Hematopoietic multipotent progenitor cell treated with erythropoietin and hydrocortisone succinate and interleukin-3 and kit ligand, for 17 days (in vitro differentiated cells): ENCODE data around the gene SLC47A1.
"Not testable (repeated sequence)": the region's sequence is repeated elsewhere in the genome, so short reads cannot be mapped to it uniquely, and the experiment has no call there.

ENCODE experiments used
- DNase-seq: peaks from one replicate; pipeline ENCODE4 v3.0.0-alpha.2; 2015; ENCODE audit warnings: low spot score

The SLC47A1 gene

DNA sequence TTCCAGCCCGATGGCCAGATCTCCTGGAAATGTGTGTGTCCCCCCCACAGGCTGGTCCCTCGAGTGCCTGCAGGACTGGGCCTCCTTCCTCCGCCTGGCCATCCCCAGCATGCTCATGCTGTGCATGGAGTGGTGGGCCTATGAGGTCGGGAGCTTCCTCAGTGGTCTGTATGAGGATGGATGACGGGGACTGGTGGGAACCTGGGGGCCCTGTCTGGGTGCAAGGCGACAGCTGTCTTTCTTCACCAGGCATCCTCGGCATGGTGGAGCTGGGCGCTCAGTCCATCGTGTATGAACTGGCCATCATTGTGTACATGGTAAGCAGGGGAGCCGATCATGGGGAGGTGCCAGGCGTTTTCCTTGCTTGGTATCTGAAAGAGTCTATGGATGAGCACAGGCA is 22.1 kb downstream of the SLC47A1 start:
- no peak for DNase-seq

DNA sequence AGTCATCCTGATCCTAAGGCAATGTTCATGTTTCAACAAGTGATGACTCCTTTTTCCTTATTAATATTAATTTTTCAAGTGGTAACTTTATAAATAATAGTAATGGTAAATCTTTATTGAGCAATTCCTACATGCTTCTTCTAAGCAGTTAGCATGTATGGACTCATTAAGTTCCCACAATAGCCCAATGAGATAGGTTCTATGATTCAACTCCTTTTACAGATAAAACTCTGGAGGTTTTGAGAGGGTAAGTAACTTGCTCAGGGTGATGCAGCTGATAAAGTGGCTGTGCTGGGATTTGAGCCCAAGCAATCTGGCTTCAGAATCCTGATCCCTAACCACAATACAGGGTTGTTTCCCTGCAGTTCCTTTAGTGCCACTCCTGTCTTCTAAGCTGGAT is 25.3 kb downstream of the SLC47A1 start:
- no peak for DNase-seq

DNA sequence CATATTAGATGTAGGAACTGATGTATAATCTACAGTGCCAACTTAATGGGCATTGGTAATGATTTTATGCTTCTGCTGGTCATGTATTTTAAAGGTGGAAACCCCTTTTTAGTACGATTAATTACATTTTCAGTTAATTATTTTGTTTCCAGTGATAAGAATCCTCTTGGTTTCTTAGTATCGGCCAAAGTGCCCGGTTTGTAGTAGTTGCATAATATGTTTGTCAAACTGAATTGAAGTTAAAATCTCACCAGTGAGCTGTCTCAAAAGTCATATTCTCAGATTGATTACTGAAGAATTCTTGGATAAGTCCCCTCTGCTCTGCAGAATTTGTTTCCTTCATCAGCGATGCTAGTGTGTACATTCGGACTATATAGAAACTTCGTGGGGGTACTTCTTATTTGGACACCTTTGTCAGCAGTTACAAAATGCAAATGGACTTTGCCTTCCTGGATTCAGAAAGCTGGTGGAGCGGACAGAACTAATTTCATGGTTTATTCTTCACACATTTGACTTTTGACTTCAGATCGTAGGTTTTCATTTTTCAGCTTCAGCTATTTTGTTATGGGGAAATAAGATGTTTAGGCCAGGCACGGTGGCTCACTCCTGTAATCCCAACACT is 28.2 kb downstream of the SLC47A1 start:
- no peak for DNase-seq

DNA sequence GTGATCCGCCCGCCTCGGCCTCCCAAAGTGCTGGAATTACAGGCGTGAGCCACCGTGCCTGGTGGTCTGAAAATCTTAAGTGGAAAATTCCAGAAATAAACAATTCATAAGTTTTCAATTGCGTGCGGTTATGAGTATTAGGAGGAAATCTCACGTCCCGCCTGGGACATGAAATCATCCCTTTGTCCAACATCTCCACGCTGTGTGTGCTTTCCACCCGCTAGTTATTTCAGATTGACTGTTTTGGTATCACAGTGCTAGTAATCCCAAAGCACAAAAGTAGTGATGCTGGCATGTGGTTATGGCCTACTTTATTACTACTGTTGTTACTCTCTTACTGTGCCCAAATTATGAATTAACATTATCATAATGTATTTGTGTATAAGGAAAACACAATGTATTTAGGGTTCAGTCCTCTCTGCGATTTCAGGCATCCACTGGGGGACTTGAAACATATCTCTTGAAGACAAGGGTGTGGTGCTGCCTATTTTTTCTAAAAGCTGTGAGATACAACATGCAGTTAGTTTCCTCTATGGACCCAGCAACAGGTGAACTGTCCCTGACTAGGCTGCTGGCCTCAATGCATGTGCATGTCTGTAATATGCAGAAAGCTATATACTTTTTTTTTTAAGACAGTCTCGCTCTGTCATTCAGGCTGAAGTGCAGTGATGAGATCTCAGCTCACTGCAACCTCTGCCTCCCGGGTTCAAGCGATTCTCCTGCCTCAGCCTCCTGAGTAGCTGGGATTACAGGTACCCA is 32.3 kb downstream of the SLC47A1 start:
- DNase-seq = no peak

DNA sequence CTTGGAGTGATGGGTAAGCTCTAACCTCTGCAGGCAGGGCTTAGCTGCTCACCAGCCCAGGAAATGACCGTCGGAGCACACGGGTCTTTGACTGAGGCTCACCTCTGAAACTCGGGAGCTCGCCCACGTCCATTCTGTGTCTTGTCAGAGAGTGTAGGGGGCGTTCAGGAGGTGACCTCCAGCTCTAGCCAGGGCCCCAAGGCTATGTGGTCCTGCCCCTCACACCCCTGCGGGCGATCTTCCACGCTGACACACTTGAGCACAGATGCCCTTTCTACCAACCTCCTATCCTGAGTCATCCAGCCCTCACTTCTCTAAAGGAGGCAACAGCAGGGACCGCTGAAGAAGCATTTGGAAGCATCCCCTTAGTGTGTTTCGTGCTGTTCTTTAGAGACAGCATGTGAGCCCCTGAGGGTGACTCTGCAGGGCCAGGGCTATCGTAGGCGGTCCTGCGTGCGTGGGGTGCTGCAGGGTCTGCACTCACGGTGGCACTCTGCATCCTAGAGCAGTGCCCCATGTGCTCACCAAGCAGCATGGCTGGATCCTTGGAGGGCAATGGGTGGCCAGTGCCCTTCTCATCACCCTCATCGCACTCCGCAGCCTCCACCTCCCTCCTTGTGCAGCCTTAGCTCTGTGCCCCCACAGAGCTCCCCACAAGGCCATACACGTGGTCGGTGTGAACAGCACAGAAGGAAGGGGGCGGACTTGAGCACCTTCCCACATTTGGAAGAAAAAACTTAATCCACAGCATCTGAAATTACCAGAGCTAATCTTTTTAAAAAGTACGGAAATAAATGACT is 33.8 kb downstream of the SLC47A1 start:
- no peak for DNase-seq

DNA sequence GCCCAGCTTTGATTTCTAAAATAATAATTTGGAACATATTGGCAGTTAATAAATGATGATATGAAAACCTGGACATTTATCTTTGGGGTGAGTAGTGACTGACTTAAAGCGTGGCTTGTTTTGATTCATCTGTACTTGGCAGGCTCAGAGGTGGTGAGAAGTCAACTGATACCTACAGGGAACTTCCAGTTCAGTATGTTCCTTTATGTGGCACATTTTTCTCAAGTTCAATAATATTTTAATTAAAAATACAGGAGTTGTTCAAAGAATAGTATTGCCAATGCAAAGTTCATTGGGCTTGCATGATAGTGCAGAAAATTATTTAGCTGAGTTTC is 34.3 kb downstream of the SLC47A1 start:
- DNase-seq = no peak

DNA sequence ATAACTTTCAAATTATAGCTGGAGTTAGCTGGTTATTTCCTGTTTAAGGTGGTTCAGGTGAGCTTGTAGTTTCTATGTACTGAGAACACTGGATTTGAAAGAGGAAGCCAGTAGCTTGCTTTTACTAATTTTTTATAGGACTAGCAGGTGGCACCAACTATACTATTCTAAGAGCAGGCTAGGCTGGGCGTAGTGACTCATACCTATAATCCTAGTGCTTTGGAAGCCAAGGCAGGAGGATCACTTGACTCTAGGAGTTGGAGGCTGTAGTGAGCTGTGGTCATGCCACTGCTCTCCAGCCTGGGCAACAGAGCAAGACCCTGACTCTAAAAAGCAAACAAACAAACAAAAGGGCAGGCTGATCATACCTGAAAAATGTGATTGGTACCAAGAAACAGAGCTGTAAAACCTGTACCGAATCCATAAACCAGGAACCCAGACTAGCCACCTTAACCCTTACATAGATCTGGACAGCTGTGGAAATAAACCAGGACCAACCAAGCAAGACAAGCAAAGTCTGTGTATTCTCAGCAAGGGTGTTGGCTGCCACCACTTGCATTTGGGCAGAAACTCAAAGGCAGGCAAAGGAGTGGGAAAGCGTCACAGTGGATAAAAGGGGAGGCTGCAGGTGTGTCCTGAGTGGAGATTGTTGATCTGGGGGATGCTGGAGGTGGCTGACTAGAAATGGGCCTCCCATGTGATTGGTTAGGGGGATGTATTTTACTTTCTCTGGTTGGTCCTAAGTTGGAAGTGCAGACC is 36.3 kb downstream of the SLC47A1 start:
- no peak for DNase-seq

DNA sequence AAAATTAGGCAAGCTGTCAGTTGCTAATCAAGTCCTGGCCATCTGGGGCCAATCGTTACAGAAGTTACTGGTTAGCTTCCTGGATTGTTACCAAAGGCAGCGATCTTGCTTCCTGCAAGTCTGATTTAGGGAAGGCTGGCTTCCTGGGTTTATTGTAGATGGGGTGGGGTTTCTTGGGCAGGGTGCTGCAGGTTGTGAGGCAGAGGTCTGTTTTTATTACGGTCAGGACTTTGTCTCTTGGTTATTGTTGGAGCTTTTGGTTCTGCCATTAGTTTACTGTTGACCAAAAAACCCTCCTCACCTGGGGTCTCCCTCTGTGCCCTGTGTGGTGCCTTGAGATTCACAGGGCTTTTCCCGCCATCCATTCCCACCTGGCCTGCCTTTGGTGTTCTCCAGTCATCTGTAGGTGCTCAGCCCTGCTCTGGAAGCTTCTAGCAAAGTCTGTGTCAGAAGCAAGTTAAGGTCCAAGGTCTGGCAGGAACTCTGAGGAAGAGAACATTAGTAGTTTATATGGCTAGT is 36.9 kb downstream of the SLC47A1 start:
- no peak for DNase-seq

DNA sequence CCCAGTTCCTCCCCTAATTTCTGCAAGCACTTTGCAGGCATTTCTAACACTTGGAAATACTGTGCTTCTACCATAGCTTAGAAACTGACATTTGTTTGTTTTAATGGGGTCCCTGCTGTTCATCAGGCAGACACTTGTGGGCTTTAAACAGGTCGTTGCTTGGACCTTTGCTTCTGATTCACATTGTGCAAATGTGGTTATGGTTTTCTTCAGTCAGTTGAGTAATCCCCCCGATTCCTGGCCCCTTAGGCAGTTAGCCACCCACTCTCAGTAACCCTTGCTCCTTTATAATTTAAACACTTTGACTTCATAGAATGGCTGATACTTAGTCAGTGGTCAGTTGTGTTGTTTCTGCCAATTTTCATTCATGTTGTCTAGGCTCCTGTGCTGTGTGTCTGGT is 39.4 kb downstream of the SLC47A1 start:
- no peak for DNase-seq

DNA sequence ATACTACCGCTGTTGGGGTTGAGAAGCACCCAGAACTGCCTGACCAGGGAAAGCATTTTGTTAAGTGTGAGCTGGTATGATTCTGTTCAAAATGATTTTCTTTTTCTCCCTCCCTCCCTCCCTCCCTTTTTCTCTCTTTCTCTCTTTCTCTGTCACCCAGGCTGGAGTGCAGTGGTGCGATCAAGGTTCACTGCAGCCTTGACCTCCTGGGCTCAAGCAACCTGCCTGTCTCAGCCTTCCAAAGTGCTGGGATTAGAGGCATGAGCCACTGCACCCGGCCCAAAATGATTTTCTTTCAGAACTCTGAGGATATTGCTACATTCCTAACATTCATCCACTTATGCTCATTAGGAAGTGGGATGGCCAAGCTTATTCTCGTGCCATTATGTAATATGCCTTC is 41.3 kb downstream of the SLC47A1 start:
- no peak for DNase-seq

DNA sequence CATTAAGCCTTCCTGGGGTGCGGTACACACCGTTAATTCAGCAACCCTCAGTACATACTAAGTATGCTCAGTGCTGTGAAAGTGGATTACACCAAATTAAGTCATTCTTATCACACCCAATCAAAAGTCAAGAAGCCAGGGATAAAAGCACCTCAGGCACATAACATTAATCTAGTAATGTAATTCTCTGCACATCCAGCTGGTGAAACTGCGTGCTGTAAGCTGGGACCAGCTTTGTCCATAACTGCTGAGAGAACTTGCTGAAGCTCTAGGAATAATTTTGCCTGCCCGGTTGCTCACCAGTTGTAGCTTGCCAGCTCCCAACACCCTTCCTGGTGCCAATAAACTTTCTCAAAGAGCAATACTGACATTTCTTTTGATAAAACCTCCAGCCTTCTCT is 44.9 kb downstream of the SLC47A1 start:
- DNase-seq = no peak

DNA sequence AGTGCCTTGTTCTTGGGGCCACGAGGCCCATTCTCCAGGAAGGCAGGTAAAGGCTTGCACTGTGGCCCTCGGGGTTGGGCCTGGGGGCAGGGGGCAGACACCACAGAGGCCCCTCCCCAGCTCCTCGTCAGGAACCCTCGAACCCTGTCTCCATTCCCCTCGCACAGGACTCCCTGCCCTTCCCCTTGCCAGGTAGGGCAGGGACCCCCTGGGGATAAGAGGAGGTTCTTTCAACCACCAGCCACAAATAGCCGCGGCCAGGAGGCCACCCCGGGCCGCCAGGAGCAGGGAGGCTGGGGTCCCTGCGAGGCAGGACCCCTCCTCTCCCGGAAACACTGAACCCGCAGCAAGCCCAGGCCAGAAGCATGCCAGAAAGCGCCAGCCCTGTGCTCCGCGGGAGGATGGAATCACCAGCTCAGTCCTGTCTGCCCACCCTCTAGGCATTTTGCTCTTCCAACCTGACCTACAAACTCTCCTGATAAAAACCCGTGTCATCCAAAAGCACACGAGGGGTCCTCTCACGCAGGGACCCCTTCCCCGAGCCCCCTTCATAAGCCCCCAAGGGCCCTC is 45.6 kb downstream of the SLC47A1 start:
- no peak for DNase-seq

DNA sequence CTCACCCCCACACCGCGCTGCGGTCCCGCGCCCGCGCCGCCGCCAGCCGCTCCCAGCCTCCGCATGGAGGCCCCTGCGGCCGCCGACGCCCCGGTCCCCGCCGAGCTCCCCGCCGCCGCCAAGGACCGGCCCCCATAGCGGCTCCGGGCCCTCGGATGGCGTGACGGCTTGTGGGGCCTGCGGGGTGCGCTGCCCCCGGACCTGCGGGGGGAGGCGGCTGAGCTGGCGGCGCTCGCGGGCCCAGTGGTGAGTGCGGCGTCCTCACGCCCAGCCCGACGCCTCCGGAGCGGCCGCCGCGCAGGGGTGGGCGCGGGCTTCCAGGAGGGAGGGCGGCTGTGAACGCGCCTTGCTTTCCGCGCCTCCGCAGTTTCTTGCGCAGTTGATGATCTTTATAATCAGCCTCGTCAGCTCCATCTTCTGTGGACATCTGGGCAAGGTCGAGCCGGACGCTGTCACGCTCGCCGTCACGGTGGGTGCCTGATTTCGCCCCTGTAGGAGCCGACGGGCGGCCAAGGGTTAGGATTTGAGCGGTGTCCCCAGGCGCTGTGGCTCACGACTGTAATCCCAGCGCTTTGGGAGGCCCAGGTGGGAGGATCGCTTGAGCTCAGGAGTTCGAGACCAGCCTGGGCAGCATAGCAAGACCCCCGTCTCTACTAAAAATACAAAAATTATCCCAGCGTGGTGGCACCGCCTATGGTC is 46.4 kb downstream of the SLC47A1 start:
- no peak for DNase-seq

DNA sequence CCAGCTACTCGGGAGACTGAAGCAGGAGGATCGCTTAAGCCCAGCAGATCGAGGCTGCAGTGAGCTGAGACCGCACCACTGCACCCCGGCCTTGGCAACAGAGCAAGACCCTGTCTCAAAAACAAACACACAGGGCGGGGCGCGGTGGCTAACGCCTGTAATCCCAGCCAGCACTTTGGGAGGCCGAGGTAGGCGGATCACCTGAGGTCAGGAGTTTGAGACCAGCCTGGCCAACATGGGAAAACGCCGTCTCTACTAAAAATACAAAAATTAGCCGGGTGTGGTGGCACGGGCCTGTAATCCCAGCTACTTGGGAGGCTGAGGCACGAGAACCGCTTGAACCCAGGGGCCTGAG is 46.9 kb downstream of the SLC47A1 start:
- DNase-seq = not testable (repeated sequence)

DNA sequence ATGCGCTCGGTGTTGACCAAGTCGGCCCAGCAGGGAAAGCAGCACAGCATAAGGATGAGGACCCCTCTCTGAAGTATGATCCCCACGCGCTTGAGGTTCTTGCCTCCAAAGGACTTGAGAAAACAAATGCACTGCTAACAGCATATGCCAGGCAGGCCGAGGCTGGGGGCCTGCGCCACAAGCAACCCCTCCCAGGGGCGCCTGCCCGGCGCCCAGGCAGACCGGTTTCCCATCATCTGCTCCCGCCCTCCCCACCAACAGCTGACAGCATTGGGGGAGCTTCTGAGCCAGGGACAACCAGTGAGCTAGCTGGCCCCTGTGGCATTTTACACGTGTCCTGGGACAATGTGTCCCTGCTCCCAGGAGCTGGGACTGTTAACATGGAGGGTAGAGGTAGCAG is 48.5 kb downstream of the SLC47A1 start:
- not testable (repeated sequence) for DNase-seq

DNA sequence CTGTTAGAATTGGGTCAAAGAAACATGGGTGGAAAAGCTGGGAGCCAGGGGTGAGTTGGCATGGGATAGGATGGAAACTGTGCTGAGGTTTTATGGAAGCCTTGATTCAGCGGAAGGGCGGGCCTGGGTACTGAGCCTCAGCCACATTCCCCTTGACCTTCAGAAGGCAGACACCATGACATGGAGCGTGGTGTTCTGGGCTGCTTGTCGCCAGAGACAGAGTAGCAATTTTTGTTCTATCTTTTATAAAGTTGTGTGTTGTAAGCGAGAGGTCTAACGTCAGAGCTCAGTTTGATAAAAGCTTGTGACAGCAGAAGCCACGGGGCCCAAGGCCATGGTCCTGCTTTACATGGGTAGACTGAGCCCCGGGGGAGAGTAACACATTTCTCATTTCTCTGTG is 50.2 kb downstream of the SLC47A1 start:
- DNase-seq = no peak

DNA sequence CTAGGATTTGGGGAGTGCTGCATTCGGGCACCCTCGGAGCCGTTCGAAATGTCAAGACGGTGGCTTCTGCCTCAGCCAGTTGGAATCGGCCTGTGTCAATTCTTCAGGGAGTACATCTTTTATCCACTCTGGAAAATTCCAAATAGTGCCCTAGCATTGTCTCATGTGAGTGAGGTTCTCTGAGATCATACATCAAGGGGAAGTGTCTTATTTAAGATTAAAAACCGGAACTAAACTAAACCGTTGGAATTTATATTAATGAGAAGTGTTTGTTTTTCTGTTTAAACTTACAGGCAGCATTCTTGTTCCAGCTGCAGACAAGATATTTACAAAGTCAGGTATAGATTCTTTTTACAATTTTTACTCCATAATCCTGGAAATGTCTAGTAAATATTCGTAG is 56.8 kb downstream of the SLC47A1 start:
- DNase-seq = no peak

DNA sequence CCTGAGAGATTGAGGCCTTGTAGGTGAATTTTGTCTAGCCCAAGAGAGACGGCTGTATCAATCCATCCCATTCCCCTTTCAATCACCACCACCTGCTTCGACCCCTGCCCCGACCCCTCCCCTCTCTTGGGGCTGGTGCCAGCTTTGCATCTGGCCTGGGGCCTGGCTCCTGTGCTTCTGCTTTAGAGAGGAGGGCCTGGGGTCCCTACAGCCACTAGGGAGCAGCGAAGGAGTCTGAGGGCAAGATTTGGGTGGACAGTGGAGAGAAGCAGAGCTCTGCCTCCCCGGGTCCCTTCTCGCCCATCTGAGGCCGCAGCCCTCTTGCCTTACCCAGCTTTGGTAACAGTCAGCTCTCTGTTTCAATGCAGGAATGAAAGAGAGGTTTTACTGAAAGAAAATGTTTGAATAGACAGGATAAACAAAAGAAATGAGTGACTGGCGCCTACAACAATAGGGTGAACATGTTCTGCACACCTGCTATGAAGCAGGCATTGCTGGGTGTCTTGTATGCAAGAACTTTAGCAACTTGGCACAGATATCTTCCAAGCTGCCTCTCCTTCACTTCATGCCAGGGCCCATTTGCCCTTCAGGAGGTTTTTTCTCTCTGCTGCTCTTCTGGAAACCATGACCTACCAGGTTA is 57.4 kb downstream of the SLC47A1 start:
- DNase-seq = no peak

DNA sequence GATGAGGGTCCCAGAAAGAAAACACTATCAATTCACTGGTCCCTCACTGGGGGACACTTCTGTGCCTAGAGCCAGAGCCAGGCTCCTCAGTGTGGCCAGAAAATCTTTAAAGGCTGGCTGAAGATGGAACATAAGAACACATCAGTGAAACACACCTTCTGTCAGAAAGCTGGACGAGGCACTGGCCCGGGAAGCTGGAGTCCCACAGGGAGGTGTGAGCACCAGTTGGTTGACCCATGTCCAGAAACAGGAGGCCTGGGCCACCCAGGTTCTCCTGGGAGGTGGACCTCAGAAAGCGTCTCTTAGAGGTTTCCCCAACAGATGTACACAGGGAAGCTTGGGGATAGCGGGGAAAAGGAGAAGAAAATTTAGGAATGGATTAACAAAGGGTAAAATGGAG is 58.7 kb downstream of the SLC47A1 start:
- no peak for DNase-seq

DNA sequence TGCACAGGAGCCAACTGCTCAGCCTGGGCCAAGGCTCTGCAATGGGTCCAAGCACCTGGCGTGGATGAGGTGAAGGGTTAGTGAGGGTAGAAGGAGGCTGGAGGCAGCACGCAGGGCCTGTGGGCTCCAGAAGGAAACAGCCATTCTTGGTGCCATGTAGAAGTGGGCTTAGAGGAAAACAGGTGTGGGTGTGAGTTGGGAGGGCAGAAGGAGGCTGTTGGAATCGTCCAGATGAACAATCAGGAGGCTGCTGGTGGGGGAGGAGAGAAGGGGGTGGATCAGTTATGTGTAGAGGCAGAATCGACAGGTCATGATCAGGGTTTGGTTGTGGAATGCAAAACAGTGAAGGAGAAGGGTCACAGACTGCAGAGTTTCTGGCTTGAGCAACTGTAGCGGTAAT is 63.2 kb downstream of the SLC47A1 start:
- DNase-seq = no peak

DNA sequence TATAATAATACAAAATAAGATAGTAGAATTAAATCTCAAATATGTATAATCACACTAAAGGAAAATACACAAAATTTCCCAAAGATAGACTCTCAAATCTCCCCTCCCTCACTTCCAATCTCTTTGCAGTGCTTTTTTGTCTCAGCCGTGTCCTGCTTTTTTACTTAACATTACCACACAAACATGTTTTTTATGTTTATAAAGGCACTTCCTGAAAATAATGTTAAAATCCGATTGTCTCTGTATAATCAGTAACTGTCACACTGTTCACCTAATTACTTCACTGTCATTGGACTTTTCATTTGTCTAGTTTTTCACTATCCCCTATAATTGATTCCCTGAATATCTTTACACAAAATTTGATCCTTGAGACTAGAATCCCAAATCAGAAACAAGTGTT is 76.7 kb downstream of the SLC47A1 start:
- no peak for DNase-seq
